COLO668 (cell line): ENCODE data around the gene PHC3.

Experiments
- DNase-seq: peaks from one replicate; lab custom pipeline; 2025; ENCODE audit not compliant: unreplicated experiment; lab: John Stamatoyannopoulos, UW

PHC3 gene

DNA sequence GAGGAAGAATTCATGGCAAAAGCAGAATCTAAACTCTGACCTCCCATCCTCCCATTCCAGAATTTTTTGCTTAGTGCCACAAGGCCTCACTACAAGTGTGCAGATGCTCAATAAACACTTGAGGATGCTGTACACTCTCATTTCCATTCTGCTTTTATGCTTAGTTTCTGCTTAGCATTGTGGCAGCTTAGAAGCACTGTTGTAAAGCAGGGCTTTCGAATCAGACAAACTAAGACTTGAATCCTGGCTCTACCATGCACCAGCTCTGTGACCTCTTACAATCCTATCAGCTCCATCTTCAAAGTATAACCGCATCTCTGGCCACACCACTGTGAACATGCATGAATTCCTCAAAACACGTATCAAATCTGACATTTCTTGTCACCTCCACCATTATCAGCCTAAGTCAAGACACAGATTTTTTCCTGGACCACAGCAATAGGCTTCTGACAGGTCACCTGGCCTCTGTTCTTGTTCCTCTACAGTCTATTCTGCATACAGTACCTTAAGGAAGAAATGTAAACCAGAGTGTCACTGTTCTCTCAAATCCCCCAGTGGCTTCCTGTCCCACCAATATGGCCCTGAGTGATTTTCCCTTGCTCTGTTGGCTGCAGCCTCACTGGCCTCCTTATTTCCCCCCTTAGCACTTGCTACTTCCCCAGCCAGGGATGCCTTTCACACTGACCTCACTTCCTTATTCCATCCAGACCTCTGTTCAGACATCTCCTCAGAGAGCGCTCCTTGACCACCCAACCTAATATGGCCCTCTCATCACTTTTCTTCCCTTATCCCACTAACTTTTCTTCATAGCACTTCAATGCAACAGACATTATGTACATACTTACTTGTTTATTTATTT lies 8.1 kb upstream of the PHC3 start:
- no peak for DNase-seq

DNA sequence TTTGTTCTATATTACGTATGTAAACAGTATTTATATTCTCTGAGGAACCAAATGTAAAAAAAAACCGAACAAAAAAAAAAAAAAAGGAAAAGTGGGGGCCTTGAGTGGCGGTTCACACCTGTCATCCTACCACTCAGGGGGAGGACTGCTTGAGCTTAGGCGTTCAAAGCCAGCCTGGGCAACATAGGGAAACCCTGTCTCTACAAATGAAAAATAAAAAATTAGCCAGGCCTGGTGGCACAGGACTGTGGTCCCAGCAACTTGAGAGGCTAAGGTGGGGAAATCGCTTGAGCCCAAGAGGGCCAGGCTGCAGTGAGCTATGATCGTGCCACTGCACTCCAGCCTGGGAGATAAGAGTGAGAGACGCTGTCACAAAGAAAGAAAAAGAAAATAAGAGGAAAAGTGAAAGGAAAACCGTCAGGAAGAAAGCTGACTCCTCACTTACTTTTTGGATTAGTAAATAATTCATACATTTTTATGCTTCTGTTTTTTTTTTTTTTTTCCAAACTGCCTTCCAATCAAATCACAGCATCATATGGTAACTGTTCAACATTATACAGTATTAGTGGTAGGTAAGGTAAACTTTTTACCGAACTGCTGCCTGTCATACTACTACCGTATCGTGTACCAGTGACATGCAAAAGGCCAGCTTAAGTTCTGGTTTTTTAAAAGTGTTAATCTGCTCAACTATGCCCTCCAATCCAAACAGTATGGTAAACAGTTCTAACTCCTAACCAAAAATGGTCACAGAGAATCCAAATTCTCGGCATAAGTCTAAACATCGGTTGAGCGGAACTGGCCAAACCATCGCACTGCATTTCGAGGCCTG lies 1.2 kb downstream of the PHC3 start:
- DNase-seq, result no peak

GRCh38 chr3:170179432-170179831 lies 2.1 kb downstream of the PHC3 start:
- DNase-seq, result no peak

GRCh38 chr3:170178651-170179050 lies 2.9 kb downstream of the PHC3 start:
- no peak for DNase-seq

GRCh38 chr3:170171563-170171962 lies 10.0 kb downstream of the PHC3 start:
- no peak for DNase-seq

DNA sequence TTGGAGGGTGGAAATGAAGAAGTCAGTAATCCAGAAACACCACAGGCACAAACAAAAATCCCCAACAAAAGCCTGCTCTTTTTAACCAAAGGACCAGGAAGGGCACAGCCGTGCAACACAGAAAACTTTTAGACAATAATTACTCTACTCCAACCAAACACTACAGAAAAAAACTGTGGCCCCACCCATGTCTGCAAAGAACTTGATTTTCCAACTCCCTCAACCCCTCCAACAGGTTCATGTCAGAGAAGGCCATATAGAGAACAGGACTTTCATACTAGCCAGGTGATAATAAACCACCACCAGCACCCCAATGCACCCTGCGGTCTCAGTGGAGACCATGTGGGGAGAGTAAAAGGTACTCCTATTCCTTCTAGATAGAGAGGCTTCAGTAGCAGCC lies 16.8 kb downstream of the PHC3 start:
- no peak for DNase-seq

- no peak for DNase-seq
Observed at GRCh38 chr3:170163956-170164645, 17.4 kb downstream of the PHC3 start.

GRCh38 chr3:170162630-170163029 lies 18.9 kb downstream of the PHC3 start:
- DNase-seq, result no peak

DNA sequence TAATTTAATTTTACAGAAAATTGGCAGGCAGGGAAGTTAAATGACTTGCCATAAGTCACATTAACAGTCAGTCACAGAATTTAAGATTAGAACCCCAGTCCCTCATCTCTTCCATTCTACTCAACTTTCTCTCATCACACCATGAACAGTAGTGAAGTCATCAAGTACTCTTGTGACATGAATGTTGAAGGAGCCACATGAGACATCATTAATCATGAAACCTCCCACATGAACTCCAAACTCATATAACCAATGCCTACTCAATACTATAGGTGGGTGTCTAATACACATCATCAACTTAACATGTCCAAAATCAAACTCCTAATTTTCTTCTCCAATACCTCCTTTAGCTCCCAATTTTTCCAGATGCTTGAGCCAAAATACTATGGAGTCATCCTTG lies 19.5 kb downstream of the PHC3 start:
- DNase-seq, result no peak

- no peak for DNase-seq
Observed at GRCh38 chr3:170159933-170160332, 21.6 kb downstream of the PHC3 start.

- no peak for DNase-seq
Observed at GRCh38 chr3:170159459-170159858, 22.1 kb downstream of the PHC3 start.

- DNase-seq, result no peak
Observed at GRCh38 chr3:170155604-170156003, 25.9 kb downstream of the PHC3 start.

DNA sequence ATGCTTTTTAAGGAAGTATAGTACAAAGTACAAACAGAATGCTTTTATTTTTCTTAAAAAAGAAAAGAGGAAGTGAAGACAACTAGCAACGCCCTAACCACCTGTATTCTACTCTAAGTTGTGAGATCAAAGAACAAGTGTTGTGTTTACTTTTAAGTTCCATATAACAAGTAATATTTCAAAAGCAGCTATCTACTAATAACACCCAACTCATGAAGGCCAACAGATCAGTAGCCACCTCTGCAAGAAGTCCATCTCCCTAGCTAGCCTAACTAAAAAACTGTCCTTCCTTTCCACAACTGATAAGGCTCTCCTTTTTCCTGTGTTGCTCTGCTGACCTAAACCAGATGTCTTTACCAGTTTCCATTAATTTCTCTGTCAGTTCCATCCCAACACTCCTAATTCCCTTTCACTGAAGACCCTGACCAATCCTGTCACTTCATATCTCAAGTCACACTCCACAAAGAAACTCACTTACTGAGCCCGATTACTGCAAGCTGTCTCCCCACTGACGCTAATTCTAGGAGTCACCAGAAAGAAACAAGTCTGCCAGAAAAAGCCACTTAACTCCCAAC lies 26.9 kb downstream of the PHC3 start:
- no peak for DNase-seq

- no peak for DNase-seq
Observed at GRCh38 chr3:170154084-170154483, 27.4 kb downstream of the PHC3 start.

DNA sequence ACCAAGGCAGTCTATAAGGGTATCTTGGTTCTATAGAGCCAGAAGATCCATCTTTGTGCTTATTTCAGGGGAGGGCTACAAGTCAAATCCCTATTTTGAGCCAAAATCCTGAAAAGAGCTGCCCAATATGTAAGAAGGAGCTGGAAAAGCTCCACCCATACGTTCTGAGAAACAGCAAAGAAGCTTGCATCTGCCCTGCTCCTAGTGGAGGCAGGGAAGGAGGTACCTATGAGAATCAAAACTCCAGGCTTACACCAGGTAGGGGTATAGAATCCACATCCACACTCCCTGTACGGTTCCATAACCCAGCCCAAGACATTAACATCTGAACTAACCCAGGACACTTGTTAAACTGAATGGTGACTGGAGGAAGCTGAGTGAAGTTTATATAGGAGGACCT lies 30.0 kb downstream of the PHC3 start:
- no peak for DNase-seq

DNA sequence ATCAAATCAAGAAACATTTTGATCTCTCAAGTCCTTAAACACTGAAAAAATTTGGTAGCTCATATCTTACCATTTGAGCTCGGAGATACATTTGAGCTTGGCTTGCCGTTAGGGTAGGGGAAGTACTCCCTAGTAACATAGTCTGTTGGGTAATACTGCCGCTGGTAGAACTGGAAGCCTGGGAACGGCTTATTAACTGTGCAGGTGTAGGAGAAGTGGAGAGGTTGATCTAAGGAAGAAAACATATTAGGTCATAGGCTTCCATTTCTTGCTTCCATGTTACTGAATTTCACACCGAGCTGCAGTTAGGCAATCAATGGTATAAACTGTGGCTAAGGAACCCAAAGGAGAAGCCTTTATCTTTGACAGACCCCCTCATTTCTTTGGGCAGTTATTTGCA lies 32.5 kb downstream of the PHC3 start:
- DNase-seq, result no peak

GRCh38 chr3:170145278-170145677 lies 36.3 kb downstream of the PHC3 start:
- no peak for DNase-seq

DNA sequence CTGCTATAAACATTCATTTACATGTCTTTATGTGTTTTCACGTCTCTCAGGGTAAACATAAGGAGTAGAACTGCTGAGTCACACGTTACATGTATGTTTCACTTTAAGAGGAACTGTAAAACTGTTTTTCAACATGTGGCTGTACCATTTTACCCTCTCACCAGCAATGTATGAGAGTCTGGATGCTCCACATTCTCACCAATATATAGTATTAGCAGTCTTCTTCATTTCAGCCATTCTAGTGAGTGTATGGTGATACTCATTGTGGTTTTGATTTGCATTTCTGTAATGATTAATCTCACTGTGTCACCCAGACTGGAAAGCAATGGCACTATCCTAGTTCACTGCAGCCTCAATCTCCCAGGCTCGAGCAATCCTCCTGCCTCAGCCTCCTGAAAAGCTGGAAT lies 37.1 kb downstream of the PHC3 start:
- DNase-seq, result no peak

GRCh38 chr3:170142373-170142772 lies 39.2 kb downstream of the PHC3 start:
- DNase-seq, result no peak

GRCh38 chr3:170137986-170138385 lies 43.5 kb downstream of the PHC3 start:
- no peak for DNase-seq

DNA sequence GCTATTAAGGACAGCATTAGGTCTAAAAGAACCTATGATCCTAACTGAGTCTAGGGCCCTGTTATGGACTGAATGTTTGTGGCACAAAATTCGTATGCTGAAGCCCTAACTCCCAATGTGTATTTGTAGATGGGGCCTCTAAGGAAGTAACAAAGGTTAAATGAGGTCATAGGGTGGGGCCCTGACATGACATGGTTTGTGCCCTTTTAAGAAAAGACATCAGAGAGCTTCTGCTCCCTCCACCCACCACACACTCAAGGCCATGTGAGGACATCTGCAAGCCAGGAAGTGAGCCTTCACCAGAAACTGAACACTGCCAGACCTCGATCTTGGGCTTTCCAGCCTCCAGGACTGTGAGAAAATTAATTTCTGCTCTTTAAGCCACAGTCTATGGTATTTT lies 49.2 kb downstream of the PHC3 start:
- no peak for DNase-seq
